HEK293 (cell line): ENCODE data around the gene RSRC1.

Source experiments
- HIC1 ChIP-seq: fragments of 450-650 bp; formaldehyde crosslinking; IDR thresholded peaks from 2 replicates; pipeline ENCODE4 v1.5.1; 2016; ENCODE audit warnings: missing biosample characterization, missing genetic modification characterization
- HOXC10 ChIP-seq: sonication (generic); formaldehyde crosslinking; IDR thresholded peaks from 2 replicates; pipeline ENCODE4 v1.8.1; 2023; ENCODE audit warnings: mild to moderate bottlenecking, missing genetic modification reagents
- KLF9 ChIP-seq: fragments of 450-650 bp; formaldehyde crosslinking; IDR thresholded peaks from 2 replicates; pipeline ENCODE4 v1.5.1; 2016; ENCODE audit warnings: missing biosample characterization, missing genetic modification characterization, low read depth
- MEIS1 ChIP-seq: sonication (generic); formaldehyde crosslinking; IDR thresholded peaks from 2 replicates; pipeline ENCODE4 v1.8.1; 2022; ENCODE audit warnings: missing genetic modification reagents, mild to moderate bottlenecking, borderline replicate concordance
- PRDM6 ChIP-seq: fragments of 450-650 bp; formaldehyde crosslinking; IDR thresholded peaks from 2 replicates; pipeline ENCODE4 v1.5.1; 2017; ENCODE audit warnings: missing biosample characterization, missing genetic modification characterization
- SP2 ChIP-seq: fragments of 450-650 bp; formaldehyde crosslinking; IDR thresholded peaks from 2 replicates; pipeline ENCODE4 v1.5.1; 2016; ENCODE audit warnings: missing biosample characterization, missing genetic modification characterization
- SP7 ChIP-seq: fragments of 450-650 bp; formaldehyde crosslinking; IDR thresholded peaks from 2 replicates; pipeline ENCODE4 v1.5.1; 2016; ENCODE audit warnings: missing biosample characterization, missing genetic modification characterization
- ZBTB26 ChIP-seq: fragments of 450-650 bp; formaldehyde crosslinking; optimal IDR thresholded peaks from 2 replicates; pipeline ENCODE3; 2016; ENCODE audit warnings: missing biosample characterization, mild to moderate bottlenecking, missing genetic modification characterization
- ZBTB48 ChIP-seq: fragments of 450-650 bp; formaldehyde crosslinking; IDR thresholded peaks from 2 replicates; pipeline ENCODE4 v1.5.1; 2016; ENCODE audit warnings: missing biosample characterization, missing genetic modification characterization
- ZNF174 ChIP-seq: fragments of 450-650 bp; formaldehyde crosslinking; IDR thresholded peaks from 2 replicates; pipeline ENCODE4 v1.5.0; 2017; ENCODE audit warnings: missing biosample characterization, mild to moderate bottlenecking, missing genetic modification characterization
- ZNF292 ChIP-seq: fragments of 450-650 bp; formaldehyde crosslinking; IDR thresholded peaks from 2 replicates; pipeline ENCODE4 v1.5.1; 2016; ENCODE audit warnings: low read depth, missing biosample characterization, missing genetic modification characterization, borderline replicate concordance
- ZNF302 ChIP-seq: fragments of 450-650 bp; formaldehyde crosslinking; IDR thresholded peaks from 2 replicates; pipeline ENCODE4 v1.5.1; 2016; ENCODE audit warnings: missing biosample characterization, missing genetic modification characterization, low read depth
- ZNF423 ChIP-seq: fragments of 450-650 bp; formaldehyde crosslinking; IDR thresholded peaks from 2 replicates; pipeline ENCODE4 v1.5.1; 2016; ENCODE audit warnings: missing biosample characterization, missing genetic modification characterization
- ZNF529 ChIP-seq: fragments of 450-650 bp; formaldehyde crosslinking; IDR thresholded peaks from 2 replicates; pipeline ENCODE4 v1.5.1; 2017; ENCODE audit warnings: missing genetic modification characterization, missing biosample characterization; ENCODE audit not compliant: insufficient replicate concordance
- ZNF530 ChIP-seq: fragments of 450-650 bp; formaldehyde crosslinking; IDR thresholded peaks from 2 replicates; pipeline ENCODE4 v1.5.1; 2016; ENCODE audit warnings: low read depth, missing biosample characterization, missing genetic modification characterization
- ZNF670 ChIP-seq: fragments of 450-650 bp; formaldehyde crosslinking; IDR thresholded peaks from 2 replicates; pipeline ENCODE4 v1.5.1; 2016; ENCODE audit warnings: missing biosample characterization, missing genetic modification characterization, low read depth
- ZNF785 ChIP-seq: fragments of 450-650 bp; formaldehyde crosslinking; IDR thresholded peaks from 2 replicates; pipeline ENCODE4 v1.5.1; 2016; ENCODE audit warnings: missing biosample characterization, missing genetic modification characterization
- ZNF830 ChIP-seq: fragments of 450-650 bp; IDR thresholded peaks from 2 replicates; pipeline ENCODE4 v1.5.0; 2018; ENCODE audit warnings: missing biosample characterization, missing genetic modification characterization, low read depth, mild to moderate bottlenecking, moderate library complexity
- ZNF837 ChIP-seq: fragments of 450-650 bp; formaldehyde crosslinking; IDR thresholded peaks from 2 replicates; pipeline ENCODE4 v1.5.1; 2016; ENCODE audit warnings: missing biosample characterization, missing genetic modification characterization
- TF ChIP-seq, protein P1 (sequence below): fragments of 450-650 bp; formaldehyde crosslinking; IDR thresholded peaks from 2 replicates; pipeline ENCODE4 v1.5.1; 2016; ENCODE audit warnings: missing biosample characterization, missing genetic modification characterization
- TF ChIP-seq, protein P2 (sequence below): fragments of 450-650 bp; formaldehyde crosslinking; conservative IDR thresholded peaks from 2 replicates; pipeline ENCODE4 v1.5.1; 2016; ENCODE audit warnings: low read depth, missing biosample characterization, missing genetic modification characterization
- TF ChIP-seq, protein P3 (sequence below): fragments of 450-650 bp; formaldehyde crosslinking; IDR thresholded peaks from 2 replicates; pipeline ENCODE4 v1.5.1; 2016; ENCODE audit warnings: missing biosample characterization, missing genetic modification characterization
- TF ChIP-seq, protein P4 (sequence below): fragments of 450-650 bp; formaldehyde crosslinking; IDR thresholded peaks from 2 replicates; pipeline ENCODE4 v1.5.1; 2016; ENCODE audit warnings: missing biosample characterization, missing genetic modification characterization
- TF ChIP-seq, protein P5 (sequence below): fragments of 450-650 bp; formaldehyde crosslinking; IDR thresholded peaks from 2 replicates; pipeline ENCODE4 v1.5.1; 2016; ENCODE audit warnings: missing biosample characterization, missing genetic modification characterization

Gene RSRC1

GRCh38 chr3:158105119-158105709 lies 4.7 kb upstream of the RSRC1 start (continued):
- TF ChIP-seq ZNF670 (no peak), ZBTB48 (tag by site-specific recombination) (no peak), ZNF830 (tag by site-specific recombination) (no peak), KLF9 (tag by site-specific recombination) (0 out of 2 replicates have a peak, but pooled peaks have one; percentile 13), ZNF292 (tag by site-specific recombination) (no peak), HOXC10 (CRISPR knock-in tag) (no peak), MEIS1 (no peak), ZNF530 (no peak), ZNF529 (tag by site-specific recombination) (no peak), SP7 (tag by site-specific recombination) (peak; percentile 32; the same call in 1 of the 2 replicates), HIC1 (tag by site-specific recombination) (no peak), ZBTB26 (tag by site-specific recombination) (peak; percentile 11), PRDM6 (tag by site-specific recombination) (no peak), ZNF423 (no peak), ZNF174 (tag by site-specific recombination) (no peak), ZNF837 (no peak), SP2 (tag by site-specific recombination) (no peak; the same call in 1 of the 2 replicates), ZNF302 (no peak), ZNF785 (no peak)
- TF ChIP-seq, protein P1, sequence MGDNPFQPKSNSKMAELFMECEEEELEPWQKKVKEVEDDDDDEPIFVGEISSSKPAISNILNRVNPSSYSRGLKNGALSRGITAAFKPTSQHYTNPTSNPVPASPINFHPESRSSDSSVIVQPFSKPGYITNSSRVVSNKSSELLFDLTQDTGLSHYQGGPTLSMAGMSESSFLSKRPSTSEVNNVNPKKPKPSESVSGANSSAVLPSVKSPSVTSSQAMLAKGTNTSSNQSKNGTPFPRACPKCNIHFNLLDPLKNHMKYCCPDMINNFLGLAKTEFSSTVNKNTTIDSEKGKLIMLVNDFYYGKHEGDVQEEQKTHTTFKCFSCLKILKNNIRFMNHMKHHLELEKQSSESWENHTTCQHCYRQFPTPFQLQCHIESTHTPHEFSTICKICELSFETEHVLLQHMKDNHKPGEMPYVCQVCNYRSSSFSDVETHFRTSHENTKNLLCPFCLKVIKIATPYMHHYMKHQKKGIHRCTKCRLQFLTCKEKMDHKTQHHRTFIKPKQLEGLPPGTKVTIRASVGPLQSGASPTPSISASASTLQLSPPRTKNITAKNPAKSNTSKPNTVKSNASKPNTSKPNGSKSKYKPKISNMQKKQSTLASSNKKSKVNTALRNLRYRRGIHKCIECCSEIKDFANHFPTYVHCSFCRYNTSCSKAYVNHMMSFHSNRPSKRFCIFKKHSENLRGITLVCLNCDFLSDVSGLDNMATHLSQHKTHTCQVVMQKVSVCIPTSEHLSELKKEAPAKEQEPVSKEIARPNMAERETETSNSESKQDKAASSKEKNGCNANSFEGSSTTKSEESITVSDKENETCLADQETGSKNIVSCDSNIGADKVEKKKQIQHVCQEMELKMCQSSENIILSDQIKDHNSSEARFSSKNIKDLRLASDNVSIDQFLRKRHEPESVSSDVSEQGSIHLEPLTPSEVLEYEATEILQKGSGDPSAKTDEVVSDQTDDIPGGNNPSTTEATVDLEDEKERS (tag by site-specific recombination): no peak
- TF ChIP-seq, protein P2, sequence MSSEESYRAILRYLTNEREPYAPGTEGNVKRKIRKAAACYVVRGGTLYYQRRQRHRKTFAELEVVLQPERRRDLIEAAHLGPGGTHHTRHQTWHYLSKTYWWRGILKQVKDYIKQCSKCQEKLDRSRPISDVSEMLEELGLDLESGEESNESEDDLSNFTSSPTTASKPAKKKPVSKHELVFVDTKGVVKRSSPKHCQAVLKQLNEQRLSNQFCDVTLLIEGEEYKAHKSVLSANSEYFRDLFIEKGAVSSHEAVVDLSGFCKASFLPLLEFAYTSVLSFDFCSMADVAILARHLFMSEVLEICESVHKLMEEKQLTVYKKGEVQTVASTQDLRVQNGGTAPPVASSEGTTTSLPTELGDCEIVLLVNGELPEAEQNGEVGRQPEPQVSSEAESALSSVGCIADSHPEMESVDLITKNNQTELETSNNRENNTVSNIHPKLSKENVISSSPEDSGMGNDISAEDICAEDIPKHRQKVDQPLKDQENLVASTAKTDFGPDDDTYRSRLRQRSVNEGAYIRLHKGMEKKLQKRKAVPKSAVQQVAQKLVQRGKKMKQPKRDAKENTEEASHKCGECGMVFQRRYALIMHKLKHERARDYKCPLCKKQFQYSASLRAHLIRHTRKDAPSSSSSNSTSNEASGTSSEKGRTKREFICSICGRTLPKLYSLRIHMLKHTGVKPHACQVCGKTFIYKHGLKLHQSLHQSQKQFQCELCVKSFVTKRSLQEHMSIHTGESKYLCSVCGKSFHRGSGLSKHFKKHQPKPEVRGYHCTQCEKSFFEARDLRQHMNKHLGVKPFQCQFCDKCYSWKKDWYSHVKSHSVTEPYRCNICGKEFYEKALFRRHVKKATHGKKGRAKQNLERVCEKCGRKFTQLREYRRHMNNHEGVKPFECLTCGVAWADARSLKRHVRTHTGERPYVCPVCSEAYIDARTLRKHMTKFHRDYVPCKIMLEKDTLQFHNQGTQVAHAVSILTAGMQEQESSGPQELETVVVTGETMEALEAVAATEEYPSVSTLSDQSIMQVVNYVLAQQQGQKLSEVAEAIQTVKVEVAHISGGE (tag by site-specific recombination): no peak; the same call in 1 of the 2 replicates
- TF ChIP-seq, protein P3, sequence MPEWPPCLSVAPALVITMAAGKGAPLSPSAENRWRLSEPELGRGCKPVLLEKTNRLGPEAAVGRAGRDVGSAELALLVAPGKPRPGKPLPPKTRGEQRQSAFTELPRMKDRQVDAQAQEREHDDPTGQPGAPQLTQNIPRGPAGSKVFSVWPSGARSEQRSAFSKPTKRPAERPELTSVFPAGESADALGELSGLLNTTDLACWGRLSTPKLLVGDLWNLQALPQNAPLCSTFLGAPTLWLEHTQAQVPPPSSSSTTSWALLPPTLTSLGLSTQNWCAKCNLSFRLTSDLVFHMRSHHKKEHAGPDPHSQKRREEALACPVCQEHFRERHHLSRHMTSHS: no peak
- TF ChIP-seq, protein P4, sequence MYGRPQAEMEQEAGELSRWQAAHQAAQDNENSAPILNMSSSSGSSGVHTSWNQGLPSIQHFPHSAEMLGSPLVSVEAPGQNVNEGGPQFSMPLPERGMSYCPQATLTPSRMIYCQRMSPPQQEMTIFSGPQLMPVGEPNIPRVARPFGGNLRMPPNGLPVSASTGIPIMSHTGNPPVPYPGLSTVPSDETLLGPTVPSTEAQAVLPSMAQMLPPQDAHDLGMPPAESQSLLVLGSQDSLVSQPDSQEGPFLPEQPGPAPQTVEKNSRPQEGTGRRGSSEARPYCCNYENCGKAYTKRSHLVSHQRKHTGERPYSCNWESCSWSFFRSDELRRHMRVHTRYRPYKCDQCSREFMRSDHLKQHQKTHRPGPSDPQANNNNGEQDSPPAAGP (tag by site-specific recombination): no peak
- TF ChIP-seq, protein P5, sequence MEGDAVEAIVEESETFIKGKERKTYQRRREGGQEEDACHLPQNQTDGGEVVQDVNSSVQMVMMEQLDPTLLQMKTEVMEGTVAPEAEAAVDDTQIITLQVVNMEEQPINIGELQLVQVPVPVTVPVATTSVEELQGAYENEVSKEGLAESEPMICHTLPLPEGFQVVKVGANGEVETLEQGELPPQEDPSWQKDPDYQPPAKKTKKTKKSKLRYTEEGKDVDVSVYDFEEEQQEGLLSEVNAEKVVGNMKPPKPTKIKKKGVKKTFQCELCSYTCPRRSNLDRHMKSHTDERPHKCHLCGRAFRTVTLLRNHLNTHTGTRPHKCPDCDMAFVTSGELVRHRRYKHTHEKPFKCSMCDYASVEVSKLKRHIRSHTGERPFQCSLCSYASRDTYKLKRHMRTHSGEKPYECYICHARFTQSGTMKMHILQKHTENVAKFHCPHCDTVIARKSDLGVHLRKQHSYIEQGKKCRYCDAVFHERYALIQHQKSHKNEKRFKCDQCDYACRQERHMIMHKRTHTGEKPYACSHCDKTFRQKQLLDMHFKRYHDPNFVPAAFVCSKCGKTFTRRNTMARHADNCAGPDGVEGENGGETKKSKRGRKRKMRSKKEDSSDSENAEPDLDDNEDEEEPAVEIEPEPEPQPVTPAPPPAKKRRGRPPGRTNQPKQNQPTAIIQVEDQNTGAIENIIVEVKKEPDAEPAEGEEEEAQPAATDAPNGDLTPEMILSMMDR (tag by site-specific recombination): no peak
